HG03520 (cell line): Measurements from ENCODE around the gene USO1.
"Not testable (repeated sequence)": the region's sequence is repeated elsewhere in the genome, so short reads cannot be mapped to it uniquely, and the experiment has no call there.

Experiments
- ATAC-seq: cut with Tn5 transposase; IDR thresholded peaks from one replicate; pipeline ENCODE4 v1.9.1; 2021; ENCODE audit warnings: mild to moderate bottlenecking, moderate library complexity; ENCODE audit not compliant: unreplicated experiment

Gene USO1

GRCh38 chr4:75745721-75746199 lies 21.4 kb downstream of the USO1 start:
- no peak for ATAC-seq

- no peak for ATAC-seq
Observed at GRCh38 chr4:75752637-75753036, 28.3 kb downstream of the USO1 start.

- ATAC-seq = no peak
Observed at GRCh38 chr4:75769036-75769435, 44.7 kb downstream of the USO1 start.

GRCh38 chr4:75771607-75772006 lies 47.2 kb downstream of the USO1 start:
- ATAC-seq = no peak

GRCh38 chr4:75777589-75777988 lies 53.2 kb downstream of the USO1 start:
- ATAC-seq = no peak

- ATAC-seq = no peak
Observed at GRCh38 chr4:75779105-75779757, 54.9 kb downstream of the USO1 start.

- ATAC-seq = no peak
Observed at GRCh38 chr4:75781305-75781704, 56.9 kb downstream of the USO1 start.

- ATAC-seq = no peak
Observed at GRCh38 chr4:75786526-75786925, 62.1 kb downstream of the USO1 start.

- ATAC-seq = no peak
Observed at GRCh38 chr4:75786938-75787337, 62.6 kb downstream of the USO1 start.

GRCh38 chr4:75790024-75790423 lies 65.6 kb downstream of the USO1 start:
- ATAC-seq = no peak

GRCh38 chr4:75800972-75801371 lies 76.6 kb downstream of the USO1 start:
- no peak for ATAC-seq

- not testable (repeated sequence) for ATAC-seq
Observed at GRCh38 chr4:75806035-75806434, 81.7 kb downstream of the USO1 start.

GRCh38 chr4:75817901-75818300 lies 93.5 kb downstream of the USO1 start:
- ATAC-seq = no peak

- no peak for ATAC-seq
Observed at GRCh38 chr4:75819121-75819520, 94.7 kb downstream of the USO1 start.

- no peak for ATAC-seq
Observed at GRCh38 chr4:75820197-75820596, 95.8 kb downstream of the USO1 start.

- no peak for ATAC-seq
Observed at GRCh38 chr4:75820676-75821075, 96.3 kb downstream of the USO1 start.

- no peak for ATAC-seq
Observed at GRCh38 chr4:75821216-75821615, 96.8 kb downstream of the USO1 start.

GRCh38 chr4:75821966-75822365 lies 97.6 kb downstream of the USO1 start:
- ATAC-seq = no peak

GRCh38 chr4:75822416-75822815 lies 98.0 kb downstream of the USO1 start:
- ATAC-seq = no peak

- no peak for ATAC-seq
Observed at GRCh38 chr4:75823812-75824211, 99.4 kb downstream of the USO1 start.

- ATAC-seq = no peak
Observed at GRCh38 chr4:75830906-75831305, 106.5 kb downstream of the USO1 start.

- ATAC-seq = no peak
Observed at GRCh38 chr4:75831856-75832405, 107.6 kb downstream of the USO1 start.
